ENCODE data around the gene MACROD2. TPM values are rescaled to one million over a fixed set of nuclear protein-coding genes. Genes with fewer than 3 reads are reported as not detected.

The MACROD2 gene
- total RNA-seq, 1 experiment from 2014 or later = 3.7 TPM

DNA sequence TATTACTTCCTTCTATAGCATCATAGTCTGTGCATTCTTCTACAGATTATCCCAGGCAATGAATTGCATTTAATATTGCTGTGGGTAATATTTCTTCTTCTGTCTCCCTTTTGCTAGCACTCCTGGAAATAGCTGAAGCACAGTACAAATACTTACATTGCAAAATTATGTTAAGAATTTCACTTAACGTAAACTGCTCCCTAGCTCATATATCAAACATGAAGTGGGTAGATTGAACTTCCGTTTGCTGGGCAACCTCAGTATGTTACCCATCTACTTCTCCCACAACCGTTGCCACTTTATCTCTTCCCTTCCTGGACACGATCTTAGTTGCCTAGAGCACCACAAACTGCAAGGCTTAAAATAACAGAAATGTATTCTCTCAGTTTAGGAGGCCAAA is 1614.6 kb downstream of the MACROD2 start:
- Histone ChIP-seq H3K27me3 (ENCODE audit: insufficient read depth, low read length) (no peaks in the 10 kb centered on the region), H3K4me1 (ENCODE audit: control insufficient read depth in 1 of 2, insufficient read depth in 2 of 2, low read length in 2 of 2) (no peaks in the 10 kb centered on the region), H4K20me1 (ENCODE audit: insufficient read depth) (no peaks in the 10 kb centered on the region), H3K79me2 (ENCODE audit: insufficient read depth, low read length) (no peaks in the 10 kb centered on the region), H3K9me2 (ENCODE audit: insufficient read depth) (no peaks in the 10 kb centered on the region), H3K9me3 (ENCODE audit: control insufficient read depth in 1 of 2, insufficient read depth in 1 of 2, low read depth in 1 of 2, low read length in 2 of 2) (peaks cover 18 to 21% of the 10 kb centered on the region in 2 experiments; a peak in 2 of 4 replicates), H3K36me3 (ENCODE audit: control insufficient read depth in 1 of 2, insufficient read depth in 2 of 2, low read length in 2 of 2) (no peaks in the 10 kb centered on the region), H3K9ac (ENCODE audit: low read length) (no peak overlapping the region), H3K27ac (ENCODE audit: low read depth, low read length) (no peak overlapping the region), H2AFZ (ENCODE audit: low read depth, low read length, poor library complexity, severe bottlenecking) (no peak overlapping the region), H3K4me3 (replicated peaks in 1 of 2; ENCODE audit: low read depth in 1 of 2, low read length in 2 of 2) (no peak overlapping the region), H3K4me2 (ENCODE audit: low read length) (no peak overlapping the region)
- ChIA-PET CTCF (no interaction called here), RAD21 (ENCODE audit: low non-redundant PET in 1 of 2, low total read pairs in 2 of 2, uncharacterized antibody in 2 of 2, unreplicated experiment in 2 of 2) (no interaction called here), POLR2A (no interaction called here)
- TF ChIP-seq EZH2 (IDR thresholded peaks at IDR 0.05) (no peak), SRF (IDR thresholded peaks at IDR 0.05; ENCODE audit: low read depth) (no peak), ZFX (IDR thresholded peaks at IDR 0.05) (no peak), SP1 (IDR thresholded peaks at IDR 0.05; ENCODE audit: low read depth) (no peak), JUND (IDR thresholded peaks at IDR 0.05) (no peak), YY1 (IDR thresholded peaks at IDR 0.05; ENCODE audit: extremely low read depth, insufficient replicate concordance, low read depth, low read length) (no peak), ZNF274 (IDR thresholded peaks at IDR 0.05; ENCODE audit: low read depth, low read length) (no peak), RAD21 (IDR thresholded peaks at IDR 0.05; ENCODE audit: low read depth) (no peak), FOSL1 (IDR thresholded peaks at IDR 0.05; ENCODE audit: low read depth) (no peak), POLR2A (IDR thresholded peaks at IDR 0.05; ENCODE audit: borderline replicate concordance, extremely low read depth, insufficient read depth, insufficient read length) (no peak), CBX3 (IDR thresholded peaks at IDR 0.05; ENCODE audit: low read depth) (no peak), POLR2AphosphoS5 (IDR thresholded peaks at IDR 0.05; ENCODE audit: low read depth, low read length) (no peak), EGR1 (IDR thresholded peaks at IDR 0.05; ENCODE audit: low read depth) (no peak), CEBPB (IDR thresholded peaks at IDR 0.05; ENCODE audit: low read depth) (no peak), SIN3A (IDR thresholded peaks at IDR 0.05; ENCODE audit: low read depth) (no peak)
- TF ChIP-seq, protein P1, sequence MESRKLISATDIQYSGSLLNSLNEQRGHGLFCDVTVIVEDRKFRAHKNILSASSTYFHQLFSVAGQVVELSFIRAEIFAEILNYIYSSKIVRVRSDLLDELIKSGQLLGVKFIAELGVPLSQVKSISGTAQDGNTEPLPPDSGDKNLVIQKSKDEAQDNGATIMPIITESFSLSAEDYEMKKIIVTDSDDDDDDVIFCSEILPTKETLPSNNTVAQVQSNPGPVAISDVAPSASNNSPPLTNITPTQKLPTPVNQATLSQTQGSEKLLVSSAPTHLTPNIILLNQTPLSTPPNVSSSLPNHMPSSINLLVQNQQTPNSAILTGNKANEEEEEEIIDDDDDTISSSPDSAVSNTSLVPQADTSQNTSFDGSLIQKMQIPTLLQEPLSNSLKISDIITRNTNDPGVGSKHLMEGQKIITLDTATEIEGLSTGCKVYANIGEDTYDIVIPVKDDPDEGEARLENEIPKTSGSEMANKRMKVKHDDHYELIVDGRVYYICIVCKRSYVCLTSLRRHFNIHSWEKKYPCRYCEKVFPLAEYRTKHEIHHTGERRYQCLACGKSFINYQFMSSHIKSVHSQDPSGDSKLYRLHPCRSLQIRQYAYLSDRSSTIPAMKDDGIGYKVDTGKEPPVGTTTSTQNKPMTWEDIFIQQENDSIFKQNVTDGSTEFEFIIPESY (IDR thresholded peaks at IDR 0.05; ENCODE audit: extremely low read depth, insufficient replicate concordance, low read length) = no peak
- TF ChIP-seq, protein P2, sequence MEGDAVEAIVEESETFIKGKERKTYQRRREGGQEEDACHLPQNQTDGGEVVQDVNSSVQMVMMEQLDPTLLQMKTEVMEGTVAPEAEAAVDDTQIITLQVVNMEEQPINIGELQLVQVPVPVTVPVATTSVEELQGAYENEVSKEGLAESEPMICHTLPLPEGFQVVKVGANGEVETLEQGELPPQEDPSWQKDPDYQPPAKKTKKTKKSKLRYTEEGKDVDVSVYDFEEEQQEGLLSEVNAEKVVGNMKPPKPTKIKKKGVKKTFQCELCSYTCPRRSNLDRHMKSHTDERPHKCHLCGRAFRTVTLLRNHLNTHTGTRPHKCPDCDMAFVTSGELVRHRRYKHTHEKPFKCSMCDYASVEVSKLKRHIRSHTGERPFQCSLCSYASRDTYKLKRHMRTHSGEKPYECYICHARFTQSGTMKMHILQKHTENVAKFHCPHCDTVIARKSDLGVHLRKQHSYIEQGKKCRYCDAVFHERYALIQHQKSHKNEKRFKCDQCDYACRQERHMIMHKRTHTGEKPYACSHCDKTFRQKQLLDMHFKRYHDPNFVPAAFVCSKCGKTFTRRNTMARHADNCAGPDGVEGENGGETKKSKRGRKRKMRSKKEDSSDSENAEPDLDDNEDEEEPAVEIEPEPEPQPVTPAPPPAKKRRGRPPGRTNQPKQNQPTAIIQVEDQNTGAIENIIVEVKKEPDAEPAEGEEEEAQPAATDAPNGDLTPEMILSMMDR (IDR thresholded peaks at IDR 0.05 in 2 of 3, conservative IDR thresholded peaks at IDR 0.05 in 1 of 3; ENCODE audit: borderline replicate concordance in 1 of 3, insufficient read depth in 1 of 3, low read depth in 2 of 3, low read length in 2 of 3) = no peak
- TF ChIP-seq, protein P3, sequence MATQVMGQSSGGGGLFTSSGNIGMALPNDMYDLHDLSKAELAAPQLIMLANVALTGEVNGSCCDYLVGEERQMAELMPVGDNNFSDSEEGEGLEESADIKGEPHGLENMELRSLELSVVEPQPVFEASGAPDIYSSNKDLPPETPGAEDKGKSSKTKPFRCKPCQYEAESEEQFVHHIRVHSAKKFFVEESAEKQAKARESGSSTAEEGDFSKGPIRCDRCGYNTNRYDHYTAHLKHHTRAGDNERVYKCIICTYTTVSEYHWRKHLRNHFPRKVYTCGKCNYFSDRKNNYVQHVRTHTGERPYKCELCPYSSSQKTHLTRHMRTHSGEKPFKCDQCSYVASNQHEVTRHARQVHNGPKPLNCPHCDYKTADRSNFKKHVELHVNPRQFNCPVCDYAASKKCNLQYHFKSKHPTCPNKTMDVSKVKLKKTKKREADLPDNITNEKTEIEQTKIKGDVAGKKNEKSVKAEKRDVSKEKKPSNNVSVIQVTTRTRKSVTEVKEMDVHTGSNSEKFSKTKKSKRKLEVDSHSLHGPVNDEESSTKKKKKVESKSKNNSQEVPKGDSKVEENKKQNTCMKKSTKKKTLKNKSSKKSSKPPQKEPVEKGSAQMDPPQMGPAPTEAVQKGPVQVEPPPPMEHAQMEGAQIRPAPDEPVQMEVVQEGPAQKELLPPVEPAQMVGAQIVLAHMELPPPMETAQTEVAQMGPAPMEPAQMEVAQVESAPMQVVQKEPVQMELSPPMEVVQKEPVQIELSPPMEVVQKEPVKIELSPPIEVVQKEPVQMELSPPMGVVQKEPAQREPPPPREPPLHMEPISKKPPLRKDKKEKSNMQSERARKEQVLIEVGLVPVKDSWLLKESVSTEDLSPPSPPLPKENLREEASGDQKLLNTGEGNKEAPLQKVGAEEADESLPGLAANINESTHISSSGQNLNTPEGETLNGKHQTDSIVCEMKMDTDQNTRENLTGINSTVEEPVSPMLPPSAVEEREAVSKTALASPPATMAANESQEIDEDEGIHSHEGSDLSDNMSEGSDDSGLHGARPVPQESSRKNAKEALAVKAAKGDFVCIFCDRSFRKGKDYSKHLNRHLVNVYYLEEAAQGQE (IDR thresholded peaks at IDR 0.05; ENCODE audit: low read depth) = no peak
- TF ChIP-seq, protein P4, sequence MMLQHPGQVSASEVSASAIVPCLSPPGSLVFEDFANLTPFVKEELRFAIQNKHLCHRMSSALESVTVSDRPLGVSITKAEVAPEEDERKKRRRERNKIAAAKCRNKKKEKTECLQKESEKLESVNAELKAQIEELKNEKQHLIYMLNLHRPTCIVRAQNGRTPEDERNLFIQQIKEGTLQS (IDR thresholded peaks at IDR 0.05) = no peak
- DNase-seq (ENCODE audit: low read depth, low spot score) = no peak
- intact Hi-C loops (cut with micrococcal nuclease) = no loop called here
- BruUV-seq (replicated peaks) = no TSS peak
- ATAC-seq = no peak

Data from HCT116 (cell line).